ENCODE results near the gene LAGE3.

Gene LAGE3

GRCh38 chrX:154431341-154431740 lies 47.7 kb downstream of the LAGE3 start:
- DNase-seq: no peak

- DNase-seq: no peak
Observed at GRCh38 chrX:154430916-154431315, 48.2 kb downstream of the LAGE3 start.

GRCh38 chrX:154430479-154430878 lies 48.6 kb downstream of the LAGE3 start:
- no peak for DNase-seq

- no peak for DNase-seq
Observed at GRCh38 chrX:154429711-154430110, 49.4 kb downstream of the LAGE3 start.

GRCh38 chrX:154428176-154429171 lies 50.6 kb downstream of the LAGE3 start, which contains the start of gene ATP6AP1:
Gene ATP6AP1 (plus strand): TSS chrX:154428677. CDS start chrX:154428693, 16 bp downstream.
- peak; percentile 87 to 92 for DNase-seq
